GM18861 (cell line): ENCODE results near the gene TTC24.
"Not testable (repeated sequence)": the region's sequence is repeated elsewhere in the genome, so short reads cannot be mapped to it uniquely, and the experiment has no call there.

Experiments
- ATAC-seq: cut with Tn5 transposase; IDR thresholded peaks from one replicate; pipeline ENCODE4 v1.9.1; 2021; ENCODE audit not compliant: unreplicated experiment

The TTC24 gene

DNA sequence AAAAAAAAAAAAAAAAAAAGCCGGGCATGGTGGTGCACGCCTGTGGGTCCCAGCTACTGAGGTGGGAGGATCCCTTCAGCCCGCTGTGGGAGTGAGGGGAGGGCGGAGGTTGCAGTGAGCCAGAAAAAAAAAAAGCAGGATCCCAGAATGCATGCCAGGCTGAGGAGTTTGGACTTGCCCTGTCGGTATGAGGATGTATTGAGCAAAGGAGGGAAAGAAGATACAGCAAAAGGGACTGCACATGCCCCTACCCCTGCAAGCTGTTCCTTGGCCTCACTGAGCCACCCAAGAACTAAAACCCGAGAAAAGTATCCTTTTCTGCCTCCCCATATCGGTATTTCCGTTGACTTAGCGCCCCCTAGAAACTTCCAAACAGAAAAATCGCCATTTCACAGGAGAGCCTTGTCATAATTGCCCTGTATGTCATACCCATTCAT, 23.1 kb downstream of the TTC24 start:
- no peak for ATAC-seq

- ATAC-seq: not testable (repeated sequence)
These were observed 27.8 kb downstream of the TTC24 start for GRCh38 chr1:156607344-156607743.

DNA sequence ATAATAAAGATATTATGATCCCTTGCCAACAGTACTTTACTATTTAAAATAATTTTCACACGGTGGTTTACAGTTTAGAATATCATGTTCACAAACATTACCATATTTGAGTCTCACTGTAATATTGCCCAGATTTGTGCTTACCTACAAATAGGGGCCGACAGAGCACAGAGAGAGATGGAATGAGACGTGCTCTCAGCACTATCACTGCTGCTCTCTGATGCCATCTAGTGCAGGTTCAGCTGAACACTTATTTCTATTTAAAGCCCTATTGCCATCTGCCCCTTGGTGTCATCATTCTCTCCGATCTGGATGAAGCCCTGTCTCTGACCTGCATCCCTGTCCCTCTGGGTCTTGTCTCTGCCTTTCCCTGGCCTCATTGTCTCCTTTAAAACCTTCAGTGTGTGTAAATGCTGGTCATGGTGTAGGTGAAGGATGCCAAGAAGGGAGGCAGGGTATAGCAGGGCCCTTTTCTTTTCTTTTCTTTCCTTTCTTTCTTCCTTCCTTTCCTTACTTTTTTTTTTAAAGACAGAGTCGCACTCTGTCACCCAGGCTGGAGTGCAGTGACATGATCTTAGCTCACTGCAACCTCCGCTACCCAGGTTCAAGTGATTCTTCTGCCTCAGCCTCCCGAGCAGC, 28.6 kb downstream of the TTC24 start:
- peak; percentile 82 for ATAC-seq

- peak; percentile 46 for ATAC-seq
These were observed 29.5 kb downstream of the TTC24 start for GRCh38 chr1:156608981-156609380.

DNA sequence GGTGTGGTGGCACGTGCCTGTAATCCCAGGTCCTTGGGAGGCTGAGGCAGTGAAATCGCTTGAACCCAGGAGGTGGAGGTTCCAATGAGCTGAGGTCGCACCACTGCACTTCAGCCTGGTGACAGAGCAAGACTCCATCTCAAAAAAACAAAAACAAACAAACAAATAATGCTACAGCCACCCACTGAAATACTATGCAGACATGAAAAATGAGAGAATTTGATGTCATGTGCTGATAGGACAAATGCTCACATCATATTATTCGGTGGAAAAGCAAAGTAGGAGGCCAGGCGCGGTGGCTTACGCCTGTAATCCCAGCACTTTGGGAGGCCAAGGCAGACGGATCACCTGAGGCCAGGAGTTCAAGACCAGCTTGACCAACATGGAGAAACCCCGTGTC, 30.5 kb downstream of the TTC24 start:
- not testable (repeated sequence) for ATAC-seq

- ATAC-seq: no peak
These were observed 33.1 kb downstream of the TTC24 start for GRCh38 chr1:156612666-156613065.

DNA sequence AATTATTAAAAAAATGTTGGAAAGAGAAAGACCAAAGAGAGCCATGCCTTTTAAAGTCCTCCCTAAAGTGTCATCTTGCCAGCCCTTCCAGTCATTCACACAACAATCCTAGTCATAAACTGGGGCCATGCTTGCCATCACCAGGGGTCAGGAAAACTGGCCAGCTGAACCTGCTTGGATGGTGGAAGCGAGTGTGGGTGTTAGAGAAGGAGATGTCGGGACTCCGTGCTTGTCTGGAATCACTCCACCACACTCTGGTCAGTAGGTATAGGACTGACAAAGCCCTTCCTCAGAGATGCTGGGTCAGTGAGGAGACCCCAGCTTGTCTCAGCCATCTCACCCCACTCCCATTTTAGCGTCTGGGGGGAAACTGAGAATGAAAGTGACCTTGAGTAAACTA, 36.4 kb downstream of the TTC24 start:
- no peak for ATAC-seq

GRCh38 chr1:156616463-156616862, 36.9 kb downstream of the TTC24 start:
- ATAC-seq: no peak

DNA sequence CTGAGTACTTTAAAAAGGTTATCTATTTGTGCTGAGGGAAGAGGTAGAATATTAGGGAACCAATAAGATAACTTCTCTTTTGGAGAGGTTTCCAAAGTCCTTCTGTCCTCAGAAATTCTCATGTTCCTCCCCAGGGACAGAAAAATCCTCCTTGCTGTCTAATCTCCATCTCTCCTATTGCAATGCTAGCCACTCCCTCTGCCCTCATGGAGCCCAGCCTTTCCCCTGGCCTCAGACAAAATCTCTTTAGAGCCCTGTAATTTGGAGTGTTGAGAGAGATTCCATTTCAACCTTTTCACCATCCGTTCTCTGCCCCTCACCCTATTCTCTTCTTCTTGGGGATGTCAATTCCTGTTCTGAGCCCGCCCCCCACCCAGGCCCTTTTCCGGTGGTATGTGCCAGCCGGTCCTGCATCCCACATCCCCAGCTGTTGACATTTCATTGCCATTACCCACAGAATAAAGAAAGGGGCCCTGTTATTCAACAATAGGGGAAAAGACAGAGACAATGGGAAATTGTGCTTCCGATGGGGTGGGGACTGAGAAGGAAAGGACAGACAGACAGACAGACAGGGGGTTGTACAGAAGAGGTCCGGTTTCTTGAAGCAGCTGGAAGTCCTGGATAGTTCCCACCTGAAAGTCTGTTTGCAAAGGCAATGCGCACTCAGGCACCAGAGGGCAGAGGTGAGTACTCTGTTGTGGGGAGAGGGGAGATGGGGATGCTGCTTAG, 39.5 kb downstream of the TTC24 start, which contains the start of gene HAPLN2:
TSS of gene HAPLN2 (plus strand) at position 563 of the 729 bp plus-strand sequence. CDS start 4,076 bp downstream, outside the sequence.
- ATAC-seq: no peak

- no peak for ATAC-seq
These were observed 40.0 kb downstream of the TTC24 start for GRCh38 chr1:156619582-156619955.

DNA sequence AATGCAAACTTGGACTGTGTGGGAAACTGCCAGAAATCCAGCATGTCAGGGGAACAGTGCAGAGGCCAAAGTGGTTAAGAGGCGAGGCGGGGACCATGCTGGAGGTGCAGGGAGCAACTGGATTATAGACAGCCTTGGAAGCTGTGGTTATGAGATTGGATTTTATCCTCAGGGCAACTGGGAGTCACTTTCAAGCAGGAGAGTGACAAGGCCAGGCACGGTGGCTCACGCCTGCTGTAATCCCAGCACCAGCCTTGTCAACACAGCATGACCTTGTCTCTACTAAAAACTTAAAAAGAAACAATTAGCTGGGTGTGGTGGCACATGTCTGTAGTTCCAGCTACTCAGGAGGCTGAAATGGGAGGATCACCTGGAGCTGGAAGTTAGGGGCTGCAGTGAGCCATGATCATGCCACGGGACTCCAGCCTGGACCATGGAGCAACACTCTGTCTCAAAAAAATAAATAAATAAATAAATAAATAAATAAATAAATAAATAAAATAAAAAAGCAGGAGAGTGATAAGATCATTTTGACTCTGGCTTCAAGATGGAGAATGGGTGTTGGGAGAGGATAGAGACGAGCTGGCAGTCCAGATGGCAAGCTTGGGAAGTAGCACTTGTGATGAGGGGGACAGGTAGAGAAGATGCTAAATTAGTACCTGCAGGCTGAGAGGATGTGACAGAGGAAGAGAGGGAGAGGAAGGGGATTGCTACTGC, 43.2 kb downstream of the TTC24 start:
- no peak for ATAC-seq

- no peak for ATAC-seq
These were observed 44.7 kb downstream of the TTC24 start for GRCh38 chr1:156623946-156624813.

DNA sequence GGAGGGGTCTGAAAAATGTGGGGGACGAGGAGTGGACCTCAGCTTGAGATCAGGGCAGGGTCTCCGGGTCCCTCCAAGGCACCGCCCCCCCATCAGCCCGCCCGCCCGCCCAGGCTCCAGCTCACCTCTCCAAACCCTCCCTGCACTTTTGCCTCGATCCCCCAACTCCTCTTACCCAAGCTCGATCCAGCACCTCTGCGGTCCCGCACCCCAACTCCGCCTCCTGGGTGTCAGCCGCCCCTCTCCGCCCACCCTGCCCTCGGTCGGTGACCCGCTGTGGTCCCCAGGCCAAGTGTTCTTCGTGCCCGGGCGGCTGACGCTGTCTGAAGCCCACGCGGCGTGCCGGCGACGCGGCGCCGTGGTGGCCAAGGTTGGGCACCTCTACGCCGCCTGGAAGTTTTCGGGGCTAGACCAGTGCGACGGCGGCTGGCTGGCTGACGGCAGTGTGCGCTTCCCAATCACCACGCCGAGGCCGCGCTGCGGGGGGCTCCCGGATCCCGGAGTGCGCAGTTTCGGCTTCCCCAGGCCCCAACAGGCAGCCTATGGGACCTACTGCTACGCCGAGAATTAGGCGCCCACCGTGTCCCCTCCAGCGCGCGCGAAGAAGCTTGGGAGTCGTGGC, 45.4 kb downstream of the TTC24 start:
- no peak for ATAC-seq

DNA sequence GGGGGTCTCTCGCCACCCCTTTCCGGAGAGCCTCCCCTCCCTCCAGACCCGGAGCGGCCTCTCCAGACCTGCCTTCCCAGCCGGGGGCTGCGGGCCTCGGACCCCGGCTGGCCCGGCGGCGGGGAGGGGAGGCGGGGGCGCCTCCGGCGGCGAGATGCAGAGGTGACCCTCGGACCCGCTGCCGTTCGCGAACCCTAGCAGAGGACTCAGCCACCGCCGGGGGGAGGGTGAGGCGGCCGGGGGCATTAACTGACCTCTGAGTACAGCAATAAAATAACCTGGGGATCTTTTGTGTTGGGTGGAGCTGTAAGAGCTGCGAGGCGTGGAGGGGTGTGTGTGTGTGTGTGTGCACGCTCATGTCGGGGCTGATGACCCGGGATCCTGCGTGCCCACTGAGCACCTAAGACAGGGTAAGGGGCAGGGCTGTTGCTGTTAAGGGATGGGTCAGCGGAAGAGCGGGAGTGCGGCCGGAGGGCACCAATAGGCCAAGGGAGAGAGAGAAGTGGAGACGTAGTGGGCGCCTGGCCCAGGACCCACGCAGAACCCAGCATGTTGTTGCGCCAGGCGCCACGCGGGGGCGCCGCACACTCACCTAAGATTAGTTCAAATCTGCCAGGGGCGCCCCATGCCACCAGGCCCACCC, 46.0 kb downstream of the TTC24 start:
- no peak for ATAC-seq

DNA sequence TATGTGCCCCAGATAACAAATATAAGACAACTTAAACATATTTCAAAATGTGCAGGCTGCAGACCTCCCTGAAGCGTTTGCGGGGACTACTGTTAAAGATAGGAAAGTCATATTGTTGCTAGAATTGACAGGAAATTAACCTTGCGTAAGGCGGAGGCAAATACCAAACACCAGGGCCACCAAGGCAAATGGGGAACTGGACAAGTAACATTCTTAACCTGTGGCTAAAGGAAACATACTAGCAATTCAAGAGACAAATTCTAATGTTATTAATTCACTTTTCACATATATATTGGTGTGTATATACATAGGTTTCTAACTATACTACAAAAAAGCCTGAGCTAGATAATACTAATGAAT, 46.5 kb downstream of the TTC24 start:
- ATAC-seq: no peak

GRCh38 chr1:156627313-156627880, 47.9 kb downstream of the TTC24 start:
- ATAC-seq: no peak

DNA sequence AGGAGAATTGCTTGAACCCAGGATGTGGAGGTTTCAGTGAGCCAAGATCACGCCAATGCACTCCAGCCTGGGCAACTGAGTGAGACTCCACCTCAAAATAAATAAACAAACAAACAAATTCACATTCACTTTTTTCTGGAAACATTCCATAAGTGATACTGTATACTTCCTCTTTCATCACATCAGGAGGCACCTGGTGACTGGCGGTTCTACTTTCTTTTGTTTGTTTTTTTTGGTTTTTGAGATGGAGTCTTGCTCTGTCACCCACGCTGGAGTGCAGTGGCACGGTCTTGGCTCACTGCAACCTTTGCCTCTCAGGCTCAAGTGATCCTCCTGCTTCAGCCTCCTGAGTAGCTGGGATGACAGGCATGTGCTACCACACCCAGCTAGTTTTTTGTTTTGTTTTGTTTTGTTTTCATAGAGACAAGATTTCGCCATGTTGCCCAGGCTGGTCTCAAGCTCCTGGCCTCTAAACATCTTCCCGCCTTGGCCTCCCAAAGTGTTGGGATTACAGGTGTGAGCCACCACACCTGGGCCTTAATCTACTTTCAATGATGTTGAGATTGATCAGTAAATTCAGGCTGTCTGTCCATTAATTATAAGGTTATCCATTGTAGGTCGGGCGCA, 50.4 kb downstream of the TTC24 start:
- ATAC-seq: no peak

GRCh38 chr1:156631152-156631551, 51.6 kb downstream of the TTC24 start:
- ATAC-seq: not testable (repeated sequence)

GRCh38 chr1:156632355-156632754, 52.8 kb downstream of the TTC24 start:
- no peak for ATAC-seq
